Fibroblast of upper back skin (primary cell): ENCODE measurements around the gene MRPL50.
"Not testable (repeated sequence)": the region's sequence is repeated elsewhere in the genome, so short reads cannot be mapped to it uniquely, and the experiment has no call there.

Experiments
- DNase-seq: peaks from one replicate; pipeline ENCODE4 v3.0.0-alpha.2; 2013

Gene MRPL50

DNA sequence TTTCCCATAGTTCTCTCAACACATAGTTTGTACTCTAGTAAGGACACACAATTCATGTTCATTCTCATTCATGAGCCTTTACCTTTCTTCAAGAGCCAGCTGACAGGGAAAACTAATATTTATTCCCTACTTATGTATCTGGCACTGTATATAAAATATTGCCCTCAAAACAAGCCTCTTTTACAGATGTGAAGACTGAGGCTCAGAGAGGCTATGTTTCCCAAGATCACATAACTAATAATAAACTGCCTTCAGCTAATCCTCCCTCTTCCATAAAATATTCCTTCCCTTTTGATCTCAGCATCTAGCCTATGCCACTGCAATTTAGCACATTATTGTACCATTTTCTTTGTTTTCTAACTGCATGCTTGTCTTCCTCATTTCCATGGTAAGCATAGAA lies 19.0 kb upstream of the MRPL50 start:
- no peak for DNase-seq

DNA sequence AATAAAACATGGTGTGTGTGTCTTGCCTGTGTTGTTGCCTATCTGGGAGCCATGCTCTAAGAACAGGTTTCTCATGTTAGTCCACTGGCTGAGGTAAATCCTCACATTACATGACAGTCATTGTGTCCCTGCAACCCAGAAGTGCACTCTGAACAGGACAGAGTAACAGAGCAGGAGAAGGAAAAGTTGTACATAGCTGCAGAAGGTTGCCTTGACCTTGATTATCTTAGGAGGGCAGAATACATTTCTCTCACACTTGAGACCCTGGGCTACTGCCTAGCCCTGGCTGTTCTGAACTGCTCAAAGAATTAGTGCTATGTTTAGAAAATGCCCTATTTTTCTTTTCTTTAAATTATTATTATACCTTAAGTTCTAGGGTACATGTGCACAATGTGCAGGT lies 17.2 kb upstream of the MRPL50 start:
- no peak for DNase-seq

DNA sequence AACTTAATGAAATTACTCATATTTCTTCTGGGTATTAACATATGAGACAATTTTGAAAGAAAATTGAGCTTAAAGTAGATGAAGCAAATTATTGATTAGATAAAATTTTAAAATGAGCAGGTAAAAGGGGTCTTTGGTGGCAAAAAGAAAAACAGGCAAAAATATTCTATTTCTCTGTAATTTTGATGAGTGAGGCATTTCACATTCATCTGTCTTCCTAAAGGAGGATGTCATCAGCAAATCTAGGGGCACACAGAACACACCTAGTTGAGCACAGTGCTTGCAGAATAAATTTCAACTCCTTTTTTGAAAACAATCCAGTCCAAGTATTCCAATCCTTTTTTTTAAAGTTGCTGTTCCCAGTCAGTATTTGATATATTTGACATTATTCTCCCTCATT lies 16.4 kb upstream of the MRPL50 start:
- DNase-seq, result no peak

DNA sequence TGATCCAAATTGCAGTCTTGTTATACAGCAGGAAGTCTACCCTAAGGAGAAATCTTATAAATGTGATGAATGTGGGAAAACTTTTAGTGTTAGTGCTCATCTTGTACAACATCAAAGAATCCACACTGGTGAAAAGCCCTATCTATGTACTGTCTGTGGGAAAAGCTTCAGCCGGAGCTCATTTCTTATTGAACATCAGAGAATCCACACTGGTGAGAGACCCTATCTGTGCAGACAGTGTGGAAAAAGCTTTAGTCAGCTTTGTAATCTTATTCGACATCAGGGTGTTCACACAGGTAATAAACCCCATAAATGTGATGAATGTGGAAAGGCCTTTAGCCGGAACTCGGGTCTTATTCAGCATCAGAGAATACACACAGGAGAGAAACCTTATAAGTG lies 10.7 kb upstream of the MRPL50 start:
- DNase-seq, result peak; percentile 16

DNA sequence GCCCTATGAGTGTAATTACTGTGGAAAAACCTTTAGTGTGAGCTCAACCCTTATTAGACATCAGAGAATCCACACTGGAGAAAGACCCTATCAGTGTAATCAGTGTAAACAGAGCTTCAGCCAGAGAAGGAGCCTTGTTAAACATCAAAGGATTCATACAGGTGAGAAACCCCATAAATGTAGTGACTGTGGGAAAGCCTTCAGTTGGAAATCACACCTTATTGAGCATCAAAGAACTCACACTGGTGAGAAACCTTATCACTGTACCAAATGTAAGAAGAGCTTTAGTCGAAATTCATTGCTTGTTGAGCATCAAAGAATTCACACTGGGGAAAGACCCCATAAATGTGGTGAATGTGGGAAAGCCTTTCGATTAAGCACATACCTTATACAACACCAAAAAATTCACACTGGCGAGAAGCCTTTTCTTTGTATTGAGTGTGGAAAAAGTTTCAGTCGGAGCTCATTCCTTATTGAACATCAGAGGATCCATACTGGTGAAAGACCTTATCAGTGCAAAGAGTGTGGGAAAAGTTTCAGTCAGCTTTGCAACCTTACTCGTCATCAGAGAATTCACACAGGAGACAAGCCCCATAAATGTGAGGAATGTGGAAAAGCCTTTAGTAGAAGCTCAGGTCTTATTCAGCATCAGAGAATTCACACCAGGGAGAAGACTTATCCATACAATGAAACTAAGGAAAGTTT lies 10.1 kb upstream of the MRPL50 start:
- DNase-seq, result no peak

DNA sequence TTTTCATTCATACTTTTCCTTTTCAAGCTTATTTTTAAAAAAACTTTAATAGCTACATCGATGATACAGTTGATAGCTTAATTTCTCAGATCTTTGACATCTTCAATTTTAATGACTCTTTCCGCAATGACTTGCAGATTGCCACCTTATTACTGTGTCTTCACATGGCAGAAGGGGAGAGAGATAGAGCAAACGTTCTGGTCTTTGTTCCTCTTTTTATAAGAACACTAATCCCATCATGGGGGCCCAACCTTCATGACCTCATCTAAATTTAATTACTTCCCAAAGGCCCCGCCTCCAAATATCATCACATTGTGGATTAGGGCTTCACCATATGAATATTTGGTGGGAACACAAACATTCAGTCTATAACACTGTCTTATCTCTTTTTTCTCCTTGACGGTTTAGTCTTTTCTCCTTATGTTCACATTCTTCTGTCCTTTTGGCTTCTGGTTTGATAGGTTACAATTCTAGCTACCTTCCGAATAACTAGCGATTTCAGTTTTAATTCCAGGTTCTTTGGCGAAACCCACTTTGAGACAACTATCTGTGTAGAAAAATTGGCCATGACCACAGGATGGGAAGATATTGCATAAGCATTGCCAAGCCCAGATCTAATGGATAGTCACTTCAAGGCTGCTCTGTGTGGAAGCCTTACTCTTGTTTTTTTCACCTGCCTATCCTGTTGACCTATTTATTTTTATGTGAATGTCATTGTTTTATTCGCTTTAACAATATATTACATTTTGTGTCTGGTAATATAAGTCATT lies 5.3 kb upstream of the MRPL50 start:
- no peak for DNase-seq

DNA sequence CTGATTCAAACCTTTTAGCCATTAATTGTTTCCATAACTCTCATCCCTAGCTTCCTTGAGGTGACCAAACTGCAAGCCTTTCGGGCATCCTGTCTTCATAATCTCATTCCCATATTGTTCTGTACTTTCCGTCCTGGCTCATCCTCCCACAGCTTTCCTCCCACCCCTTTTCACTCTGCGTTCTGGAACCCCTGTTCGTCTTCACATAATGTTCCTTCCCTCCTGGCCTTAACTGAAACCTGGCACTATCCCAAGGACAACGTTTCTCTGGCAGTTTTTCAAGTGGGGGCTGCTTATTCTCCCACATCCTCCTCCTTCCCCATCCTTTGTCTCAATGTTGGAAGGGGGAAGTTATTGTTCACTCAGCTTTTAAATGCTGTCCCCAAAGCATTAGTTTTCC lies 1.7 kb upstream of the MRPL50 start:
- peak; percentile 5 for DNase-seq

DNA sequence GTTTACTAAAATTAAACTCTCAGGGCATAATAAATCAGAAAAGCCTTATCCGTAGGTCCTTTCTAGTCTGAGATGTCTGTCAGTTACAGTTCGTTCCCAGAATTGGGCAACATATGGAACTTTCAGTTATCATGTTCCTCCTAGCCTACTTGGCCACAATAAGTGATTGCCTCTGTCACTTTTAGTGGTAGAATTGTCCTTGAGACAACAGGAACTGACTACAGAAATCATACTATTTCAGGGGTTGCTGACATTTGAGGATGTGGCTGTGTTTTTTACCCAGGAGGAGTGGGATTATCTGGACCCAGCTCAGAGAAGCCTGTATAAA lies 1.2 kb upstream of the MRPL50 start:
- DNase-seq, result no peak

DNA sequence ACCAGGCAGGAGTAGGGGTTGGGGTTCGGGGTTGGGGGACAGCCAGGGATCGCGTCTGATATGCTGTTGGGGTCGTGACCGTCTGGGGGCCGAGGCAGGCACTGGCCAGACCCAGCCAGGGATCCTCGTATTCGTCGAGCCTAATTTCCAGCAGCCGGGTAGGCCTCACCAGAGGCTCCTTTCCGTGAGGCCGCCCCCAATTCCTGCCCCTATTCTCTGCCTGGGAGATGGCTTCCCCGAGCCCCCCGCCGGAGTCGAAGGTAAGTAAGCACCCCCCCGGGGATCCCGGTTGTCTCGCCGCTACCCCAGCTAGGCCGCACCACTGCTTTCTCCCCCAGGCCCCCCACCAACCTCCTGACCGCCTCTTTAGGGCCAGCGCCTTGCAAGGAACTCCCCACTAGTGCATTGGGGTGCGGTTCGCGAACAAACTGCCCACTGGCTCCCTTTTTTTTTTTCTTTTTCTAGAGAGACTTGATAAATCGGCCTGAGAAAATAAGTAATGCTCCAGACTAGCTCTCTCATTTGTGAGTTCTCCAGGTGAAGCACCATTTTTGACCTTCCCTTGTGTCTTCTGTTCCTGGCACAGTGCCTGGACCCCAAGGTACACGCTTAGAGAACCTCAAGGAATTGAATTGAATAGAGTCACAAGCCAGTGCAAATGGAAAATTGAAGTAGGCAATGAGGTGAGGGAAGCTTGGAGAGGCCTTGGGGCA lies 668 bp upstream of the MRPL50 start:
- DNase-seq, result peak; percentile 3

DNA sequence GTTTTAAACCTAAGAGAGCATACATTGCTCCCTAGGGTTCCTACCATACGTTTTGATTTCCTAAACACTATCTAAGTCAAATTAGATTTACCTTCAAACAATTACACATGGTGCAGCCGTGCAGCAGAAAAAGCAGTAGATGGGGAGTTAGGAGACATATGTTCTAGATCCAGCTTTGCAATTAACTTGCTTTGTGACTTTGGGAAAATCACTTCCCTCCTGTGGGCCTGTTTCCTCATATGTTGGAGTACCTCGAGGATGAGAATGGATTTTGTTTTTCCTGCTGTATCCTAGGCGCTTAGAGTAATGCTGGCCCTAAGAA lies 711 bp downstream of the MRPL50 start:
- DNase-seq, result no peak

DNA sequence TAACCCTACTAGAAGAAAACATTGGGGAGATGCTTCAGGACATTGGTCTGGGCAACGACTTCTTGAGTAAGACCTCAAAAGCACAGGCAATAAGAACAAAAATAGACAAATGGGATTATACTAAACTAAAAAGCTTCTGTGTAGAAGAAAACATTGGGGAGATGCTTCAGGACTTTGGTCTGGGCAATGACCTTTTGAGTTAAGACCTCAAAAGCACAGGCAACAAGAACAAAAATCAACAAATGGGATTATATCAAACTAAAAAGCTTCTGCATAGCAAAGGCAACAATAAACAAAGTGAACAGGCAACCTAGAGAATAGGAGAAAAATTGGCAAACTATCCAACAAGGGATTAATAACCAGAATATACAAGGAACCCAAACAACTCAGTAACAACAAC lies 3.7 kb downstream of the MRPL50 start:
- no peak for DNase-seq

DNA sequence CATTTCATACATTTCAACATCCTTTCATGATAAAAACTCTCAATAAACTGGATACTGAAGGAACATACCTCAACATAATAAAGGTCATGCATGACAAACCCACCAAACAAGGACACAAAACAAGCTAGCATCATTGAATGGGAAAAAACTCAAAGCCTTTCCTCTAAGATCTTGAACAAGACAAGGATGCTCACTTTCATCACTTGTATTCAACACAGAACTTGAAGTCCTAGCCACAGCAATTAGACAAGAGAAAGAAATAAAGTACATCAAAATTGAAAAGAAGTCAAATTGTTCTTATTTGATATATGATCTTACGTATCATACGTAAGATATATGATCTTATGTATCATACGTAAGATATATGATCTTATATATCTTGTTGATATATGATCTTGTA lies 5.3 kb downstream of the MRPL50 start:
- no peak for DNase-seq

DNA sequence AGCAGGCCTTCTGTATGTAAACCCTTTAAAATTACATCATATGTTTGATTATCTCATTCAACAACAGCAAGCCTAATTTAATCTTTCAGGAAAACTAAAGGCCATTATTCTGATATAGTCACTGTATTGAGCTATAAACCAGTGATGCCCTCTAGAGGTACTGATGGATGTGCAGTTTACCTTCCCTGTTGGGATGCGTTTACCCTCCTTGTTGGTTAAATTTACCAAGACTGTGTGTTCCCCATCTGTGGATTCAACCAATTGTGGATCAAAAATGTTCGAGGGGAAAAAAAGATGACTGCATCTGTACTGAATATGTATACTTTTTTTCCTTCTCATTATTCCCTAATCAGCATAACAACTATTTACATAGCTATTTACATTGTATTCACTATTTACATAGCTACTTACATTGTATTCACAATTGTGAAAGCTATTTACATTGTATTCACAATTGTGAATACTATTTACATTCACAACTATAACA lies 9.9 kb downstream of the MRPL50 start:
- DNase-seq, result no peak

DNA sequence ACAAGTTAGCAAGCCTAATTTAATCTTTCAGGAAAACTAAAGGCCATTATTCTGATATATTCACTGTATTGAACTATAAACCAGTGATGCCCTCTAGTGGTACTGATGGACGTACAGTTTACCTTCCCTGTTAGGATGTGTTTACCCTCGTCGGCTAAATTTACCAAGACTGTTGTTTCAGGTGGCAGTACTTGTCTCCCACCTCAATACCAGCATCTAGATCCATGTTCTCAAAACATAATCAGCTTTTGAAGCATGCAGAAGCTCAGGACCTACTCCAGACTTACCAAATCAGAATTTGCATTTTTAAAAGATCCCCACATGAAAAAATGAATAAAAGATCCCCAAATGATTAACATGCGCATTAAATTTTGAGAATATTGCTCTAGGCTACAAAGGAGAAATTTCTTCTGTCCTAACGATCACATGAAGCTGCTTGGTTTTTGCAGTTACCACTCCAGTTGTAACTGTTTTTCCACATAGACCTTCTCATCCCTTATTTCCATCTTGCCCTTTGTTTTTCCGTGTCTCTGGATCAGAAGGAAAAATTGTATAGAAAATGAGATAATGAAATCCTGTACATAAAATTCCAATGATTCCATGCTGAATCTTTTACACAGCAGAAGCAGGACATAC lies 10.4 kb downstream of the MRPL50 start:
- DNase-seq, result peak; percentile 63

DNA sequence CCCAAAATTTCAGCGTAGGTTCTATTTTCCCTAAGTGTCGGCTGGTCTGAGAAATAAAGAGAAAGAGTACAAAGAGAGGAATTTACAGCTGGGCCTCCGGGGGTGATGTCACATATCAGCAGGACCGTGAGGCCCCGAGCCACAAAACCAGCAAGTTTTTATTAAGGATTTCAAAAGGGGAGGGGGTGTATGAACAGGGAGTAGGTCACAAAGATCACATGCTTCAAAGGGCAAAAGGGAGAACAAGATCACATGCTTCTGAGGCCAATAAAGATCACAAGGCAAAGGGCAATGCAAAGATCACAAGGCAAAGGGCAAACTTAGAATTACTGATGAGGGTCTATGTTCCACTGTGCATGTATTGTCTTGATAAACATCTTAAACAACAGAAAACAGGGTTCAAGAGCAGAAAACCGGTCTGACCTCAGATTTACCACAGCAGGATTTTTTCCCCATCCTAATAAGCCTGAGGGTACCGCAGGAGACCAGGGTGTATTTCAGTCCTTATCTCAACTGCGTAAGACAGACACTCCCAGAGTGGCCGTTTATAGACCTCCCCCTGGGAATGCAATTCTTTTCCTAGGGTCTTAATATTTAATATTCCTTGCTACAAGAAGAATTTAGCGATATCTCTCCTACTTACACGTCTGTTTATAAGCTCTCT lies 13.4 kb downstream of the MRPL50 start, which contains the start of gene BAAT:
BAAT (minus strand) TSS at position 134 of the 664 bp plus-strand sequence. CDS start 13,602 bp downstream, outside the sequence.
- not testable (repeated sequence) for DNase-seq

DNA sequence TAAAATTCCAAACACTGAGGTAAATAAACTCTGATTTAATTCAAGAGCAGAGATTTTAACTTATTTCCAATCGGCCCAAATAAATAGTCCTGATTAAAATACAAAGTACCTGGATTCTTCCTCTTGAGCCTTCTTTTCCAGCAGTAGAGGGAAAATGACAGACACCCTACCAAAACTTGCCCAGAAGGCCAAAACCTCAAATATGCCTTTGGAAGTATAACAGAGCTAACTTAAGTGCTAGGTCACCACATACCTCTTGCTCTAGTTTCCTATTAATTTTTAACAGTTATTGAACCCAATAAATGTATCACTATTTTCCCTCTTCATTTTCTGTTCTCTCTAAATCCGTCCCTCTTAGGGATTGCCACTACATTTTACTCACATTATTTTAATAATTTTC lies 15.1 kb downstream of the MRPL50 start:
- no peak for DNase-seq

DNA sequence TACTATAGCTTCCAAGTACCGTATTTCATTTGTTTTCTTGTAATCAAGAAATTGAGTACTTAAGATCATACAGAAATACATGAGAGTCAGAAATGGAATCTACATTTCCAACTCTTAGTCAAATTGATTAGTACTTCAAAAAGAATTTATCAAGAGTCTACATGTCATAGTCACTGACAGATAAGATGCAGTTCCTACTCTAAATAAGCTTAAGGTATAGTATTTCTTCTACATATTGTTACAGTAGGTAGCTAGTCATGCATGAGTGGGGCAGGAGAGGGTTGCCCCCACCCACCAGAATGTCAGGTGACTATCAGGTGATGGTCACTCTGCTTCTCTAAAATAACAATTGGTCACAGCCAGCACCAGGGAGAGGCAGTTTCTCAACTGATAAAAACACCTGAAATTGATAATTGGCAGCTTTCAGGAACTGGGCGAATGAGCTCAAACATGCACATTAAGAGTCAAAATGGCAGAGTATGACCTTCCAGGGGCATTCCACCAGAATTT lies 16.5 kb downstream of the MRPL50 start:
- DNase-seq, result no peak

DNA sequence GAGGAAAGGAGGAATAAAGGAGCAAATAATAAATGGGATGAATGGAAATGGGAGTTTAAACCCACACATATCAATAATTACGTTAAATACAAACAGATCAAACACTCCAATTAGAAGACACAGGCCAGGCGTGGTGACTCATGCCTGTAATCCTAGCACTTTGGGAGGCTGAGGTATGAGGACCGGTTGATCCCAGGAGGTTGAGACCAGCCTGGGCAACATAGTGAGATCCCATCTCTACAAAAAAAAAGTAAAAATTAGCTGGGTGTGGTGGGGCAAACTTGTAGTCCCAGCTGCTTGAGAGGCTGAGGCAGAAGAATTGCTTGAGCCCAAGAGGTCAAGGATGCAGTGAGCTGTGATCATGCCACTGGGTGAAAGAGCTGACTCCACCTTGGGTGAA lies 17.3 kb downstream of the MRPL50 start:
- DNase-seq, result no peak

DNA sequence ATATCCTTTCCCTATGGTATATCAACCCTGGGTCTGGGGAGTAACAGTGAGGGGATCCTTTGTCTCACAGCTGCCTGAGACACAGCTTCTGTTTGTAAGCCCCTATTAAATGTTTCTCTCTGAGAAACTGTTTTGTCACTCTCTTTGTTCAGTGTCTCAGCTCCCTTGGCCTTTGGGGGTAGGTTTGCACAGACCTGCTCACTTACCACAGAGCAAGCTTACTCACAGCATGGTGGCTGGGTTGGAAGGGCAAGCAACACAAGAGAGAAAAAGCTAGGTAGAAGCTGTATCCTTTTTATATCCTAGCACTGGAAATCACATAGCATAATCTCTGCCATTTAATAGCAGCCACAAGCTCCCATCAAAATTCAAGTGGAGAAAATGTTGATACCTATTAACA lies 18.1 kb downstream of the MRPL50 start:
- DNase-seq, result no peak

DNA sequence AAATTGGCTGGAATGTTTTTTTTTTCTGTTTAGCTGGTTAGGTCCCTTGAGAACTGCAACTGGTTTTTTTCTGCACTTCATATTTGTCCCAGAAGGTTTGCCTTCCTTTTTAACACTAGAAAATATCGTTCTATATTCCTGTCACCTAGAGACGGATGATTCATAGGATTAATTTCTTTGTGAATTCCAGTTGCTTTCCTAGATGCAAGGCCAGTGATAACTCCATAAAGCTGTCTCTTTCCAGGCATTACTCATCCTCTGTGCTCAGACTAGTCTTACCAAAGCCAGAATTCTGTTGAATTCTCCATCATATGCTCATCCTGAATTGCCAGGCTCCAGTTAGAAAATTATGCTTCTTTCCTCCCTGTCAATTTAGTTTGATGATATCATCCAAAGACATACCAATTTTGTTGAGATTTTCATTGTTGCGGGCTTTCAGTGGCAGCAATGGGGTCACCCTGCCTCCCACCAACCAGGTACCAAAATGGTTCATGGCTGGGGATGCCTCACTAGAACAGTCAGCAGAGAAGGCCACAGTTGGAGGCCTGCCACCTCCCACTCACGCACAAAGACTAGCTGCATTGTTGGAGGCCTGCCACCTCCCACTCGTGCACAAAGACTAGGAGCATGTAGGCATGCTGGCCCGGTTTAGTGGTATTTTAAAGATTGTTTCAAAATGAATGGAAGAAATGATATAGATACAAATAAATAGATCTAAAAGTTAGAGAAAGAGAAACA lies 22.1 kb downstream of the MRPL50 start:
- DNase-seq, result peak; percentile 96

DNA sequence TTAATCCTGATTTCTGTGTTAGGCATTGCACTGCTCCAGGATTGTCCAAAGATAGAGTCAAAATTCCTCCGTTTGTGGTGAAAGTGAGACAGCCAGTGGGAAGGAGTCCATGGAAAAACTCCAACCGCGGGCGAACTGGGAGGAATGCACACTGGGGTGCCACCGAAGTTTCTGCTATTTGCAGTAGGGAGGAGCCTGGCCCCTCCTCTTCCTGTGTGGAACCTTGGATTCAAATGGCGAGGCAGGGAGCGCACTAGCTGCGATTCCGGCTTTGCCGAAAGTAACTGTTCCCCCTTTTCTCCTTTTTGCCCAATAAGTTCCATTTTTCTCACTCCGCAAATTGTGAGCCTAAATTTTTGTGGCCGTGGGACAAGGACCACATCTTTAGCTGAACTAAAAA lies 22.9 kb downstream of the MRPL50 start:
- DNase-seq, result peak; percentile 53
